GM23338 (cell line): ENCODE data around the gene TRHDE. TPM values are rescaled to one million over a fixed set of nuclear protein-coding genes. Genes with fewer than 3 reads are reported as not detected.

ENCODE experiments used
- ATAC-seq: fragments of 200-7000 bp; cut with Tn5 transposase; 3 replicates; pipeline ENCODE4 v1.9.1; 2020
- DNase-seq: peaks from one replicate; pipeline ENCODE4 v3.0.0-alpha.2; 2015; ENCODE audit warnings: low spot score
- H2AFZ ChIP-seq: fragments of 200-600 bp; sonication (generic); 2 replicates; pipeline ENCODE4 v1.8.0; 2016; ENCODE audit warnings: antibody characterized with exemption, mild to moderate bottlenecking, moderate library complexity
- H3F3A ChIP-seq: fragments of 200-600 bp; sonication (generic); replicated peaks from 2 replicates; pipeline ENCODE4 v1.8.0; 2017; ENCODE audit warnings: antibody characterized with exemption, mixed run types, low read depth
- H3K27ac ChIP-seq: fragments of 200-600 bp; sonication (generic); 2 replicates; pipeline ENCODE4 v1.6.1; 2016; ENCODE audit warnings: low read depth
- H3K27me3 ChIP-seq: fragments of 200-600 bp; sonication (generic); 2 replicates; pipeline ENCODE4 v1.8.0; 2016; ENCODE audit warnings: mild to moderate bottlenecking, mixed run types, moderate library complexity; ENCODE audit not compliant: insufficient read depth
- H3K36me3 ChIP-seq: fragments of 200-600 bp; sonication (generic); 2 replicates; pipeline ENCODE4 v1.8.0; 2016; ENCODE audit warnings: mild to moderate bottlenecking; ENCODE audit not compliant: insufficient read depth
- H3K4me1 ChIP-seq: fragments of 200-600 bp; sonication (generic); 2 replicates; pipeline ENCODE4 v1.8.0; 2016; ENCODE audit warnings: mild to moderate bottlenecking, moderate library complexity; ENCODE audit not compliant: insufficient read depth
- H3K4me2 ChIP-seq: fragments of 200-600 bp; sonication (generic); 2 replicates; pipeline ENCODE4 v1.7.1; 2017; ENCODE audit warnings: mixed run types
- H3K4me3 ChIP-seq: fragments of 200-600 bp; sonication (generic); 2 replicates; pipeline ENCODE4 v1.6.1; 2016; ENCODE audit warnings: mixed run types
- H3K79me2 ChIP-seq: fragments of 200-600 bp; sonication (generic); replicated peaks from 2 replicates; pipeline ENCODE4 v1.8.0; 2017; ENCODE audit warnings: mild to moderate bottlenecking; ENCODE audit not compliant: insufficient read depth
- H3K9me2 ChIP-seq: fragments of 200-600 bp; sonication (generic); 2 replicates; pipeline ENCODE4 v1.8.0; 2017; ENCODE audit not compliant: insufficient read depth
- H4K20me1 ChIP-seq: fragments of 200-600 bp; sonication (generic); replicated peaks from 2 replicates; pipeline ENCODE4 v1.8.0; 2017; ENCODE audit warnings: mild to moderate bottlenecking; ENCODE audit not compliant: insufficient read depth
- H3K27ac Mint-ChIP-seq: 2 replicates; pipeline ENCODE4 v1.8.0; 2020; ENCODE audit warnings: inconsistent platforms, mild to moderate bottlenecking, moderate library complexity, mixed read lengths
- H3K27me3 Mint-ChIP-seq: 3 replicates; pipeline ENCODE4 v1.8.0; 2022; ENCODE audit warnings: low read depth, mild to moderate bottlenecking, moderate library complexity, mixed read lengths, inconsistent platforms; ENCODE audit not compliant: insufficient read depth, poor library complexity
- H3K36me3 Mint-ChIP-seq: 3 replicates; pipeline ENCODE4 v1.8.0; 2021; ENCODE audit warnings: low read depth, mild to moderate bottlenecking, inconsistent platforms, moderate library complexity, mixed read lengths
- H3K4me1 Mint-ChIP-seq: 3 replicates; pipeline ENCODE4 v1.8.0; 2020; ENCODE audit warnings: mild to moderate bottlenecking, inconsistent platforms, mixed read lengths
- H3K4me3 Mint-ChIP-seq: 3 replicates; pipeline ENCODE4 v1.8.0; 2021; ENCODE audit warnings: moderate library complexity, mild to moderate bottlenecking, inconsistent platforms, mixed read lengths
- H3K9me3 Mint-ChIP-seq: 3 replicates; pipeline ENCODE4 v1.8.0; 2020; ENCODE audit warnings: moderate library complexity, mild to moderate bottlenecking, inconsistent platforms, mixed read lengths
- POLR2AphosphoS5 ChIP-seq: IDR thresholded peaks from 2 replicates; pipeline ENCODE4 v1.6.1; 2016; ENCODE audit warnings: antibody characterized with exemption, low read depth
- REST ChIP-seq: IDR thresholded peaks from one replicate; pipeline ENCODE4 v1.6.1; 2018; ENCODE audit warnings: antibody characterized with exemption; ENCODE audit not compliant: unreplicated experiment
- STAT1 ChIP-seq: IDR thresholded peaks from one replicate; pipeline ENCODE4 v1.6.1; 2016; ENCODE audit warnings: antibody characterized with exemption; ENCODE audit not compliant: unreplicated experiment
- ZNF114 ChIP-seq: fragments of 250-450 bp; sonication (Bioruptor Pico); IDR thresholded peaks from 2 replicates; pipeline ENCODE4 v1.5.0; 2020; ENCODE audit warnings: mild to moderate bottlenecking, moderate library complexity
- ZNF331 ChIP-seq: fragments of 250-450 bp; sonication (Bioruptor Pico); IDR thresholded peaks from 2 replicates; pipeline ENCODE4 v1.5.0; 2020; ENCODE audit warnings: low read depth, mild to moderate bottlenecking, moderate library complexity
- ZNF462 ChIP-seq: fragments of 250-450 bp; sonication (Bioruptor Pico); IDR thresholded peaks from 2 replicates; pipeline ENCODE4 v1.5.0; 2020; ENCODE audit warnings: mild to moderate bottlenecking, moderate library complexity
- polyA plus RNA-seq: library from polyadenylated mRNA; unstranded; fragments of >200 nt; fragmentation: Nextera tagmentation; extraction: Ambion mirVana; gene quantifications from 2 replicates; pipeline ENCODE4 v1.2.1, GENCODE V29; 2016
- total RNA-seq: library from RNA; depleted of rRNA; stranded (reverse); fragments of >200 nt; shearing (Covaris generic); gene quantifications from 2 replicates; pipeline ENCODE4 v1.2.3, GENCODE V29; 2014
- TF ChIP-seq, protein P1 (sequence below): IDR thresholded peaks from 2 replicates; pipeline ENCODE4 v1.6.1; 2016; ENCODE audit warnings: antibody characterized with exemption
- TF ChIP-seq, protein P2 (sequence below), 2 experiments: fragments of 200-600 bp in 1 of 2; sonication (generic) in 1 of 2; conservative IDR thresholded peaks; 2 replicates each; pipeline versions ENCODE4 v1.5.1 to v1.6.1; 2016 to 2017; ENCODE audit warnings: antibody characterized with exemption in 2 of 2, low read depth in 2 of 2, mild to moderate bottlenecking in 2 of 2, moderate library complexity in 1 of 2

The TRHDE gene
- total and polyA plus RNA-seq, 2 experiments from 2014 or later, result 1.3 to 7.7 TPM

DNA sequence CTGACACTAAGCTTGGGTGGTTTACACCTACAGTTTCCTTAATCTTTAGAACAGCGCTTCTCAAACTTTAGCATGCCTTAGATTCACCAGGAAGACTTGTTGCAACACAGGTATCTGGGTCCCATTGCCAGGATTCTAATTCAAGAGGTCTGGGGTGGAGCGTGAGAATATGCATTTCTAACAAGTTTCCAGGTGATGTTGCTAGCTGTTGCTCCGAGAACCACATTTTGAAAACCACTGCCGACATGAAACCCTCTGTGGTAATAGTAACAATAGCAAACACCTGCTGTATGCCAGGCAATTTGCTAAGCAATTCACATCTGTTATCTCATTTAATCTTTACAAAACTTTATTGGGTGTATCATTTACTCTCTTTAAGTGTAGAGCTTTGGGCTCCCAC, 58.6 kb downstream of the TRHDE start (continued):
- TF ChIP-seq ZNF462 (CRISPR knock-in tag), result no peak
- TF ChIP-seq, protein P1, sequence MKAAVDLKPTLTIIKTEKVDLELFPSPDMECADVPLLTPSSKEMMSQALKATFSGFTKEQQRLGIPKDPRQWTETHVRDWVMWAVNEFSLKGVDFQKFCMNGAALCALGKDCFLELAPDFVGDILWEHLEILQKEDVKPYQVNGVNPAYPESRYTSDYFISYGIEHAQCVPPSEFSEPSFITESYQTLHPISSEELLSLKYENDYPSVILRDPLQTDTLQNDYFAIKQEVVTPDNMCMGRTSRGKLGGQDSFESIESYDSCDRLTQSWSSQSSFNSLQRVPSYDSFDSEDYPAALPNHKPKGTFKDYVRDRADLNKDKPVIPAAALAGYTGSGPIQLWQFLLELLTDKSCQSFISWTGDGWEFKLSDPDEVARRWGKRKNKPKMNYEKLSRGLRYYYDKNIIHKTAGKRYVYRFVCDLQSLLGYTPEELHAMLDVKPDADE, result no peak
- TF ChIP-seq ZNF331 (CRISPR knock-in tag), result no peak
- TF ChIP-seq ZNF114, result no peak

- Histone ChIP-seq H3K4me3 (no peak overlapping the region), H3K9me2 (no peaks in the 10 kb centered on the region), H3K27me3 (no peaks in the 10 kb centered on the region), H3K79me2 (no peaks in the 10 kb centered on the region), H3F3A (no peaks in the 10 kb centered on the region), H3K4me1 (no peaks in the 10 kb centered on the region), H3K4me2 (no peak overlapping the region), H4K20me1 (no peaks in the 10 kb centered on the region), H2AFZ (no peak overlapping the region), H3K27ac (no peak overlapping the region), H3K36me3 (no peaks in the 10 kb centered on the region)
- no peak overlapping the region for H3K4me3 Mint-ChIP-seq
- peak overlapping the region; percentile 33; the same call in 1 of the 2 replicates for H3K27ac Mint-ChIP-seq
- H3K27me3 Mint-ChIP-seq, result peaks cover under 1% of the 10 kb centered on the region
- no peaks in the 10 kb centered on the region for H3K36me3 Mint-ChIP-seq
- DNase-seq (no peak), ATAC-seq (no peak)
- no peaks in the 10 kb centered on the region for H3K4me1 Mint-ChIP-seq
- H3K9me3 Mint-ChIP-seq, result no peaks in the 10 kb centered on the region
- no peak for TF ChIP-seq REST
- TF ChIP-seq POLR2AphosphoS5, result no peak
- TF ChIP-seq, protein P2, sequence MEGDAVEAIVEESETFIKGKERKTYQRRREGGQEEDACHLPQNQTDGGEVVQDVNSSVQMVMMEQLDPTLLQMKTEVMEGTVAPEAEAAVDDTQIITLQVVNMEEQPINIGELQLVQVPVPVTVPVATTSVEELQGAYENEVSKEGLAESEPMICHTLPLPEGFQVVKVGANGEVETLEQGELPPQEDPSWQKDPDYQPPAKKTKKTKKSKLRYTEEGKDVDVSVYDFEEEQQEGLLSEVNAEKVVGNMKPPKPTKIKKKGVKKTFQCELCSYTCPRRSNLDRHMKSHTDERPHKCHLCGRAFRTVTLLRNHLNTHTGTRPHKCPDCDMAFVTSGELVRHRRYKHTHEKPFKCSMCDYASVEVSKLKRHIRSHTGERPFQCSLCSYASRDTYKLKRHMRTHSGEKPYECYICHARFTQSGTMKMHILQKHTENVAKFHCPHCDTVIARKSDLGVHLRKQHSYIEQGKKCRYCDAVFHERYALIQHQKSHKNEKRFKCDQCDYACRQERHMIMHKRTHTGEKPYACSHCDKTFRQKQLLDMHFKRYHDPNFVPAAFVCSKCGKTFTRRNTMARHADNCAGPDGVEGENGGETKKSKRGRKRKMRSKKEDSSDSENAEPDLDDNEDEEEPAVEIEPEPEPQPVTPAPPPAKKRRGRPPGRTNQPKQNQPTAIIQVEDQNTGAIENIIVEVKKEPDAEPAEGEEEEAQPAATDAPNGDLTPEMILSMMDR (conservative IDR thresholded peaks at IDR 0.05; ENCODE audit: low read depth in 2 of 2), result no peak
- TF ChIP-seq STAT1, result no peak
Observed at GRCh38 chr12:72337382-72337781, 65.2 kb downstream of the TRHDE start.
